HG03280 (cell line): ENCODE data around the gene ZDHHC19.
"Not testable (repeated sequence)": the region's sequence is repeated elsewhere in the genome, so short reads cannot be mapped to it uniquely, and the experiment has no call there.

Source experiments
- ATAC-seq: cut with Tn5 transposase; IDR thresholded peaks from one replicate; pipeline ENCODE4 v1.9.1; 2021; ENCODE audit warnings: mild to moderate bottlenecking, moderate library complexity; ENCODE audit not compliant: unreplicated experiment

ZDHHC19 gene

DNA sequence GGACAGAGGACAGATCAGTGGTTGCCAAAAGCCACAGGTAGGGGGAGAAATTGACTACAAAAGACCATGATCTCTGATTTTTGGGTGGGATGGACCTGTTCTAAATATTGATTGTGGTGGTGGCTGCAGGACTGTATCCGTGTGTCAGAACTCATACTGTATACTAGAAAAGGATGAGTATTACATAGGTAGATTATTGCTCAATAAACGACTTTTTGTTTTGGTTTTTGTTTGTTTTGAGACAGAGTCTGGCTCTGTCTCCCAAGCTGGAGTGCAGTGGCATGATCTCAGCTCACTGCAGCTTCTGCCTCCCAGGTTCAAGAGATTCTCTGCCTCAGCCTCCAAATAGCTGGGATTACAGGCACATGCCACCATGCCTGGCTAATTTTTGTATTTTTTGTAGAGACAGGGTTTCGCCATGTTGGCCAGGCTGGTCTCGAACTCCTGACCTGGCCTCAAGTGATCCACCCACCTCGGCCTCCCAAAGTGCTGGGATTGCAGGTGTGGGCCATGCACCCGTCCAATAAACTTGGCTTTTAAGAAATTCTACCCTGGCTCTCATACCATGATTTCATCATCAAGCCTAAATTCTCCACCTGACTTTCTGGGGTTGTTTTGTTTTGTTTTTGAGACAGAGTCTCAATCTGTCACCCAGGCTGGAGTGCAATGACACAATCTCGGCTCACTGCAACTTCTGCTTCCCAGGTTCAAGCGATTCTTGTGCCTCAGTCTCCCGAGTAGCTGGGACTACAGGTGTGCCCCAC lies 5.6 kb downstream of the ZDHHC19 start:
- ATAC-seq = not testable (repeated sequence)

DNA sequence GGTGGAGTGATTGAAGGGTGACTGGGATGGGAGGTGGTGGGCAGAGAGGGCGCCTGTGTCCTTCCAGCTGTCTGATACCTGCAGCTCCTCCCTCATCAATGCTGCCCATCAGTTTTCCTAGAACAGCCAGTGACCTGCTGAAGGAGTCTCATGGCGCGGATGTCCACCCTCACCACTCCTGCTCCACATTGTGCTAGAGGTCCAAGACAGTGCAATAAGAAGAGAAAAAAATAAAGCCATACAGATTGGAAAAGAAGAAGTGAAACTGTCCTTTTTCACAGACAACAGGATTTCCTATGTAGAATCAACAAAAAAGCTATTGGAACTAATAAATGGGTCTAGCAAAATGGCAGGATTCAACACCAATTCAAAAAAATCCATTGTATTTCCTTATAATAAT lies 7.4 kb downstream of the ZDHHC19 start:
- ATAC-seq = no peak

DNA sequence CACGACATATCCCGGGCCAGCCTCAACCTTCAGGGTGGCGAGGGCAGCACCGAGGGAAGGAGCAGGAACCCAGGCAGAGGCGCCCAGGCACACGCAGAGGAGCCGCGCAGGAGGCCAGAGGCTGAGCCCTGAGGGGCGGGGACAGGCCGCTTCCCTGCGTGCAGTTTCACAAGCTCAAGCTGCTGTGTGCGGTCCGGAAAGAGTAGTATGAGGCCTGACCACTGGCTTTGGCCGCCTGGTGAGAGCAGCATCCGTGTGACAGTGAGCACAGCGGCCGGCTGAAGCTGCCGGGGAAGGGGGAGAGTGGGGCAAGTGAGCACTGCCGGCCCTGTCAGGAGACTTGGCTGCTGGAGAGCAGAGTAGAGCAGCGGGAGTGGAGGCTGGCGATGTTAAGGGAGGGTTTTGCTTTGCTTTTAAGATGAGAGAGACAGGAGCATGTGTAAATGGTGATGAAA lies 8.7 kb downstream of the ZDHHC19 start:
- no peak for ATAC-seq

DNA sequence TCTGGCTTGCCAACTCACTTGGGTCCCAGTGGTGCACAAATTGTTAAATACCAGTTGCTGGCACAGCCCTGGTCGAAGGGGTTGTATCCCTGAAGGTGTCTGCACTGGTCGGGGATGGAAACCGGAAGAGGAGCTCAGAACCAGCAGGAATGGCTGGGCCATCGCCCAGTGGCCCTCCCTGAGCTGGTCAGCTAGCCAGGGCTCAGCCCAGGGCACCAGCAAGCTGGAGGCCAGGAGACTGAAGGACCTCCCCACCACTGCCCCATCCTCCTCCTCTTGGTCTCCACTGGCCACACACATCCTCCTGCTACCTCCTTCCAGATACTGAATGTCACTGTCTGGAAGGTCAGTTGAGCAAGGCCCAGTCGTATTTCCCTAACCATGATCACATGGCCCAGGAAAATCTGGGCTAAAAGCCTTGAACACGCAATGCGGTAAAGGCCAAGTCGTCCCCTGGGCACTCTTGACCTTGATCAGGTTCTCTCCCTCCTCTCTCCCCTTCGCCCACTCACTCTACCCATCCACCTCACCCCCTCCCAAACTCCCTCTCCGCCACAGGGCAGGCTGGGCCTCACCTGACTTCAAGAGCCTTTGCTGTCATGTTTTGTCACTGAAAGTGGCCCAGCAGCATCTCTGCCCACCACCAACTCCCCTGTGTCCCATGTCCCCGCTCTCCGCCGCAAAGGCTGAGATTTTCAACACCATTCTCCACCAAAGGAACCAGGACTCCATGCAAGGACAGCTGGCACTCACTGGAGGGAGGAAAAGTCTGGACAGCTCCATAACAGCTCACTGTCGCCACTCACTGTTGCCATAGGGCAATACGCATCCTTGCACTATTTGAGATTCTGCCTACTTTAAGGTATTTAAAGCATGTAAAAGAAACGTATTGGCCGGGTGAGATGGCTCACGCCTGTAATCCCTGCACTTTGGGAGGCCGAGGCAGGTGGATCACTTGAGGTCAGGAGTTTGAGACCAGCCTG lies 12.1 kb downstream of the ZDHHC19 start:
- no peak for ATAC-seq

DNA sequence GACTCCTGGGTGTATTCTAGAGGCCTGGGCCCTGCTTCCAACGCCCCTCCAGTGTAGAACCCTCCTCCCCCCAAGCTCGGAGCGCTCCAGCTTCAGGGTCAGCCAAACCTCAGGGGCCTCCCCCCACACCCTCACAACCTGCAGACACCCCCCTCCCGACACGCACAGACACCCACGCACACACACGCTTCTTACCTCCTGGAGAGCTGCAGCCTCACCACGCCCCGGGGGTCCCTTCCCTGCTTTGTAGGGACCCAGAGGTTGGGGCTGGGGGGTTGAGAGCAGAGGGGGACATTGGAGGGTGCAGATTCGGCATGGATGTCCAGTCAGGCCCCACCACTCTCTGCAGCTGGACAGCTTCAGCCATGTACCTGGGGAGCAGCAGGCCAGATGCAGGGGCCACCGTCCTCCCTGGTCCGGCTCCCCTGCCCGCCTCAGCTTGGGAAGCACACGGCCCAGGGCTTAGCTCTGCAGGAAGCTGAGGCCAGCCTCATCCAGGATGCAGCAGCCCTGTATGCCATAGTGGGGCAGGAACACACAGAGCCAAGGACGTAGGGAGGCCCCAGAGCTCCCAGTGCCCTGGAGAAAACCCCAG lies 13.0 kb downstream of the ZDHHC19 start:
- ATAC-seq = no peak

DNA sequence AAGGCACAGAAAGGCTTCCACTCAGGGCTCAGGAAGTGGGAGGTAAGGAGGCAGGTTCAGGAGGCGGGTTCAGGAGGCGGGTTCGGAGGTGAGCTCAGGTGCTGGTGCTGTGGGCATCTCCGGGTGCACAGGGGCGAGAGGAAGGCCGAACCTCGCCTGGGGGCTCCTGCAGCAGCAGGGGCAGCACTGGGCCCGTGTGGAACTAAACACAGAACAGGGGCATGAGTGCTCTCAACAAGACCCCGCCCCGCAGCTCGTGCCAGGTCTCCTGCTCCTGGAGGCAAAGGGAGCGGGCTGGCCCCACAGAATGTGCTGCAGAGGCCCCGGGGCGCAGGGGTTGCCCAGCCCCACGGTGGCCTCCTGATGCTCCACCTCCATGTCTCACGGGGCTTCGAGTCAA lies 13.7 kb downstream of the ZDHHC19 start:
- no peak for ATAC-seq

DNA sequence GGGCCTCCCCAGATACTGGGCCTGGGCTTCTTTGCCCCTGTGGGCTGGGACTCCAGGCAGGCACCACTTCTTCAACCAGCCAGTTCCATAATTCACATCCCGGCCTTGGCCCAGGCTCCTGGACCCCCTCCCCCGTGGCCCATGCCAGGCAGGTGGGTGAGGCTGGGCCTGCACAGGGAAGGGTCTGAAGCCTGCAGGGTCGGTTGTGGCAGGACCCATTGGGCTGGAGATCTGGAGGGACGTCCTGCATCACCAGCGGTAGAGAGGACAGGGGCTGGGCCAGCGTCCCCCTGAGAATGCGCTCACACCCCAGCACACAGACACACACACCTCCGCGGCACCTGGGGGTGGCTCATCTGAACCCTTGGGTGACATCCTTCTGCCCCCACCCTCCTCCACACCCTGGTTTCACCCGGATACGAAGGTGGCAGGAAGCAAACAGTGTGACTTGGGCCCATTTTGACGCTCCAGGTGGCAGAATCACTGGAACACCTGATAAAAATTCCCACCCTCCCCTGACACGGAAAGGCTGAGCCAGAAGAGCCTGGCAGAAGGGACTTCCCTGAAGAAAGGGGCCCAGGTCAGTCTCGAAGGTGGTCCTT lies 15.4 kb downstream of the ZDHHC19 start:
- ATAC-seq = no peak

DNA sequence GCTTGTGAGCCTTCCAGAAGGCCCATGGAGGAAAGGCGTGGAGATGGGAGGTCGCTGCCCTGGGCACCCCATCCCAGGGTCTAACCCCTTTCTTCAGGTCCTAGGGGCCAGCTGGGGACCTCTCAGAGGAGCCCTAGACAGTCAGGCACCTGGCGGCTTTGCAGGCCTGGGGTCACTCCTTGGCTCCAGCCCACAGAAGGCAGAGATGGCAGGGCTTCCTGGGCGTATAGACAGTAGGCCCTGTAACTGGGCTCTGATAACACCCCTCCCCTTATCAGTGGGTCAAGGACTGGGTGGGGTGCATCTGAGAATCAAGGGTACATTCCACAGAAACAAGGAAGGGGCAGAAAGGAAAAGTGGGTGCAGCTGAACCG lies 16.7 kb downstream of the ZDHHC19 start:
- ATAC-seq = no peak

DNA sequence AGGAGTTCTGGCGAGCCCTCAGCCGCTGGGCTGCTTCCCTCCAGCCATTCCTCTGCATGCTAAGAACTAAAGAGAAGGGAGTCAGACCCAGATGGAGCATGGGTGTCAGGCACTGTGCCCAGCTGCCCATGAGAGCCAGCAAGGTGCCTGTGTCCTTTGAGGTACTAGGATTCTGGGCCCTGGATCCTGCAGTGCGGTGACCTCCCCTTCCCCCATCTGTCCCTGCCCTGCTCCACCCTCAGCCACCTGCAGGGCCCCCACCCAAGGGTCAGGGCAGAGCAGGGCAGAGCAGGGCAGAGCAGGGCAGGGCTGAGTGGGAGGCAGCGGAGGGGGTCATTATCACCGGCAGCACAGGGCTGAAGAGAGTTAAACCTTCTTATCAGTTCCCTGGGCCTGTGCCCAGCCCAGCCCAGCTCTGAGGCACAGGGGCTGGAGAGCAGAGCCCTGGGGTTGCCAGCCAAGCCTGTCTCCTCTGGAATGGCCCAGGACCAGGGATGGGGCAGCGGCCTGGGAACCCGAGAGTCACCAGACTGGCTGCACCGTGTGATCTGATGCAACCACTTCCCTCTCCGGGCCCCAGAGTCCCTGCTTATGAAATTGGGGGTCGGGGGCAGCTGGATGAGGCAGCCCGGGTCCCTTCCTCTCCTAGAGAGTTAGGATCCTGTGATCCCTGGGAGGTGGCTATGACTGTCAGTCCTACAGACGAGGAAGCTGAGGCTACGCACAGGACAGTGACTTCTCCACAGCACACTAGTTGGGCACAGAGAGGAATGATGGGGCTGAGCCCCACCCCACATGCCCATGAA lies 17.3 kb downstream of the ZDHHC19 start:
- no peak for ATAC-seq

DNA sequence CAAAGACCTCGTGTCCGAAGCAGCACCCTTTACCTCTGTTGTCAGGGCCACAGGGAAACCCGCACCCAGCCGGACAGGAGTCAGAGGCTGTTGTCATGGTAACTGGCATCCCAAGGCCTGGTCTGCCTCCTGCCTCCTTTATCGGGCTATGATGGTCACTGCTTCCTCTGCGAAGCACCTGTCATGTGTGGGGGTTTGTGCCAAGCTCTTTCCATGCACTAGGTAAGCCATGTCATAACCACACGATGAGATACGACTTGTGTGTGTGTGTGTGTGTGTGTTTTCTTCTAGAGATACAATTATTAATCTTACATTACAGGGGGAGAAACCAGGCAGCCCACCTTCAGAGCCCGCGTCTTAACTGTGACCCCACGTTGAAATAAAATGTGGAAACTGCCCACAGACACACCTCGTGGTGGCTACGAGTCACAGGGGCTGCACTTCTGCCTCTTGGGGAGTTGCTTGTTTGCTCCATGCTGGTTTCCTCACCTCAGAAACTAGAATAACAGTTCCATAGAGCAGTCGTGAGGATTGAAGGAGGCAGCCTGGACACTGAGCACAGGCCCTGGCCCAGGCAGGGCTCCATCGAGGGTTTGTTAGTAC lies 18.0 kb downstream of the ZDHHC19 start:
- no peak for ATAC-seq

DNA sequence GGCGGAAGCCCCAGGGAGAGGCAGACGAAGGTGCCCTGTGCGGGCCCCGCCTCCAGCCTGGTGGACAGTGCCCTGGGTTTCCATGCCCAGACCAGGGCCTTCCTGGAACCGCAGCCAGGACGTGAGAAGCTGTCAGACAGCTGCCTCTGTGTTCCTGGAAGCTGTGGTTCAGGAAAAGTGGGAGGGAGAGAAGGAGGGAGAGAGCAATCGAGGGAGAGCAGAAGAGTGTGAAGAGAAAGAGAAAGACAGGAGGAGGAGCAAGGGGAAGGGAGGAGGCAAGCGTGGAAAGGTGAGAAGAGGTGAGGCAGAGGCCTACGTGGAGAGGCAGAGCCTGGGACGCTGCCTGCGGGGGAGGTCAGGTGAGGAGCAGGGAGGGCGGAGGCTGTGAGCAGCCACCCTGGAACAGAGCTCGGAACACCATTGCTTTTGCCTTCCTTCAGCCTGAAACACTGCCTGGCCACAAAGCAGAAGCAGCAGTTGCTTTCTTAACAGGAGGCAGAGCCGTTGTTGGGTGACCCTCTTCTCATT lies 18.6 kb downstream of the ZDHHC19 start:
- ATAC-seq = no peak

DNA sequence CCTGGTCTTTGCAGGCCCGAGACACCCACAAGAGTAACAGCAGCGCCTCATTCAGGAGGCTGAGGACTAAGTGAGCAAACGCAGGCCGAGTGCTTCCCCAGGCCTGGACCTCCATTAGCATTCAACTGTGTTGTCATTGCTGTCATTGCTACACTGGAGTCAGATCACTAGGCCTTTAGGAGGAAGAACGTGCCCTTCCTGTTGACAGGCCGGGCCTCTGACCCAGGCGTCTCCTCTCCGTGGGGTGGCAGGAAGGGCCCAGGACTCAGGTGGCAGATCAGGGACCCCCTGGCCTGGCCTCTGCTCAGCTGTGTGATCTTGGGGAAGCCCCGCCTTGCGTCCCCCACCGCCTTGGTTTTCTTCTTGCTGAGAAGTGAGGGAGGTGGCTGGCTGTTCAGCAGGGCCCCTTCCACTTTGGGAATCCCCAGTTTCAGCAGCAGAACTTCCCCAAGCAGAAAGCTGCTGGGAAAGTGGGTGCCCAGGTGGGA lies 19.1 kb downstream of the ZDHHC19 start:
- ATAC-seq = no peak

DNA sequence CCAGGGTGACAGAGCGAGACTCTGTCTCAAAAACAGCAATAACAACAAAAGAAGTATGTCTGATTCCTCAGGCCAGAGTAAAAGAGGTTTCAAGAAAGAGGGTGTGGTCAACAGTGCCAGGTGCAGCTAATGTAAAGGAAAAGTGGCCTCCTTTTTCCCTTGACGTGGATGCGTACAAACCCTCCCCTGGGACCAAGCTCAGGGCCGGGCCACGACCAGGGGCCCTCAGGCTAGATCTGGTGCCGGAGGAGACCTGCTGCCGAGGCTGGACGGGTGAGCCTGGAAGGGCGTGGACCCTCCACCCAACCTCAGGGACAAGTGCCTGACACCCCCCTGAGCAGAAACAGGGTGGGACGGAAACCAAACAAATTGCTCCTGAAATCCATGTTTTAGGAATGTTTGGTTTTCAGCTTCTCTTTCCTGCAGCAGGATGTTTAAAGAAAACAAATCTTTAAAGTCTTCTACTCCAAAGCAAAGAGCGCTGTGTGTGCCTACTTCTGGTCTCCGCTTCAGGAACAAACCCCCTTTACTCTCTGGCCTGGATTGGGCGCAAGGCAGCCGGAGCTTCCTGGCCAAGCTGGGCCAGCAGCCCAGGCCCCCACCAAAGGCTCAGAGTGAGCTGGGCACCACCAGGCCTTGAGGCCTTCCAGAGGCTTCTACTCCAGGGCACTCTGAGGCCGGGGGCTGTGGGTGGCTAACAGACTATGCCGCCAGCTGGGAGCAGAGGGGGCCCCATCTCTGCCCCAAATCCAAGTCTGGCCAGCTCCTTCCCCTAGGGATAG lies 21.4 kb downstream of the ZDHHC19 start:
- ATAC-seq = no peak

DNA sequence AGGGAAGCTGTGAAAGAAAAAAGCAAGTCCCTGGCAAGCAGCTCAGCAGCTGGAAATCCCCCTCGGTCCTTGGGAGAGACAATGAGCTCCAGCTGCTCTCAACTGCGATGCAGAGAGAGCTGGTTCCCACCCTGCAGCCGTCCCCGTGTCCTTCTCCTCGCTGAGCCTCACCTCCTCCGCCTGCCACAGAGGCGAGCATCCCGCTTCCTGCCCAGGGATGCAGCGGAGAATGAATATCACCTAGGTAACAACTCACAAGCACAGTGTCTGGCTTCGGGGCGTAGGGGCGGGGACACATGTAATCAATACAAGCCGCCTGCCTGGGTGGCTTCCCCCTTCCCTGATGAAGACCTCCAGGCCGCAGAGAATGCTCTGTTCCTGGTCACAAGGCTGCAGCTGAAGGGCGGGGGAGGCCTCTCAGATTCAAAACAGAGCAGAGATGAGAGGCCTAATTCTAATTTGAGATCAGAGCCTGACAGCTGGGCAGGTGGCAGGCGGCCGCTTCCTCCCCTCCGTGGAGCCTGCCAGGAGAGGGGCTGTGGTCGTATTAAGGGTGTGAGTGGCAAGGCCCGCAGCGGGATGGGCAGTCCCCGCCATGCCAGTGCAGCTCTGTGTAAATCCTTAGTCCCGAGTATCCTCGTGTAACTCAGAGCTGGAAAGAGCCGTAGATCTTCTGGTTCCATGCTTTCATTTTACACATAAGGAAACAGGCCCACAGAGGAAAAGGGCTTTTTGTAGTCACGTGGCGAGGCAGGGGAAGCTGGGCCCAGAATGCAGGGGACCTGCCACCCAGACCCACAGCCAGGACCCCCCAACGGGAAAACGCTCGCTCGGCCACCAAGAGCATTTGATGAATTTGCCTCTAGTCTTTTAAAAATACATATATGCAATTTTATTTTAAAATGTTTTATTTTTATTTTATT lies 24.3 kb downstream of the ZDHHC19 start:
- ATAC-seq = peak; percentile 25

DNA sequence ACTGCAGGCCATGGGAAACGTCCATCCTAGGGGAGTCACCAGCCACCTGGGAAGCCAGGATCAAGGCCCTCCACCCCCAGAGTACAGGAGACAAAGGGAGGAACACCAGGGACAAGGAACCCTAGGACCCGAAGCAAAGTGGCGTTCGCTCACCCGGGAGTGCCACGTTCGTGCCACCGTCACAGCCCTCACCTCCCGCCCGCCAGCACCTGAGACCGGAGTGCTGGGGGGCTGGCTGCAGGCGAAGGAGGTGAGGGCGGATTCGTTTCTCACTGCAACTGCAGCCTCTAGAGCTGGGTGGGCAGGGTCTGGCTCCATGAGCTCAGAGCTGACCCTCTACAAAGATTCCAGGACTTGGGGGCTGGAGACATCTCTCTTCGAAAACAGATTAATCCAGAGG lies 26.3 kb downstream of the ZDHHC19 start:
- ATAC-seq = no peak

DNA sequence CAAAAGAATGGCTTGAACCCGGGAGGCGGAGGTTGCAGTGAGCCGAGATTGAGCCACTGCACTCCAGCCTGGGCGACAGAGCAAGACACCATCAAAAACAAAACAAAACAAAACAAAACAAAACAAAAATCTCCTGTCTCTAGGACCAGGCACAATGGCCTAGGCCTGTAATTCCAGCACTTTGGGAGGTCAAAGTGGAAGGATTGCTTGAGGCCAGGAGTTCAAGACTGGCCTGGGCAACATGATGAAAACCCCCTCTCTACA lies 27.1 kb downstream of the ZDHHC19 start:
- not testable (repeated sequence) for ATAC-seq

DNA sequence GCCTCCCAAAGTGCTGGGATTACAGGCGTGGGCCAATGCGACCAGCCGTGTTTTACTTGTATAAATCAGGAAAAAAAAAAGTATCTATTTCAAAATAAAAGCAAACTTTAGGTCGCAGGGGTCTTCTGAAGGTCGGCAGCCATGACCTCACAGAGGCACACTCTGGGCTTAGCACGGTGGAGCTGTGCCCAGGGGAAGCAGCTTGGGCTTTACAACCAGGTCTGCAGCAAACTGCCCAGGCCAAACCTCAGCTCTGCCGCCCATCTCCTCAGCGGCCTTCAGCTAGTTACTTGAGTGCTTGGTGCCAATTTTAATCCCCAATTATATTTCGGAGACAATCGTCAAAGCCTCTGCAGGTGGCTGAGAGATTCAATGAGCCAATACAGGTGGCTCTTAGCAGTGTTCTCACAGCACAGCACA lies 30.1 kb downstream of the ZDHHC19 start:
- ATAC-seq = no peak

DNA sequence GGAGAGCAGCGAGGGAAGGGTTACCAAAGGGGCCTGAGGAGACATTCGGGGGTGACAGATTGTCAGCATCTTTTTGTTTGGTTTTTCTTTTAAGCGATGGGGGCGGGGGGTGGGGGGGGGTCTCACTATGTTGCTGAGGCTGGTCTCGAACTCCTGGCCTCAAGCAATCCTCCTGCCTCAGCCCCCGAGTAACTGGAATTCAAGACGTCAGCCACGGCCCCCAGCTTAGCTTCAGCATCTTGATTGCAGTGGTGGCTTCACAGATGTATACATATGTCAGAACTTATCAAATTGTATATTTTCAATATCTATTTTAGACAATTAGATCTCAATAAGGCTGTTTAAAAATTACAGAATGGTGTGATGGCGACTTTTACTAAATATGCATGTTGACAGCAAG lies 30.9 kb downstream of the ZDHHC19 start:
- ATAC-seq = no peak
